IPS-NIHi7 (cell line): ENCODE data around the gene ADM5.

Experiments
- DNase-seq: peaks from one replicate; pipeline ENCODE4 v3.0.0; 2012; ENCODE audit warnings: mixed read lengths; ENCODE audit errors: extremely low spot score

The ADM5 gene

GRCh38 chr19:49680421-49681351 lies 8.7 kb upstream of the ADM5 start:
- peak; percentile 95 for DNase-seq

GRCh38 chr19:49681830-49682229 lies 7.6 kb upstream of the ADM5 start:
- DNase-seq, result no peak

GRCh38 chr19:49682274-49682673 lies 7.1 kb upstream of the ADM5 start:
- DNase-seq, result no peak

- DNase-seq, result no peak
Observed at GRCh38 chr19:49683814-49684250, 5.6 kb upstream of the ADM5 start.

GRCh38 chr19:49684251-49684982 lies 5.0 kb upstream of the ADM5 start:
- DNase-seq, result no peak

- no peak for DNase-seq
Observed at GRCh38 chr19:49684983-49685553, 4.3 kb upstream of the ADM5 start.

- DNase-seq, result no peak
Observed at GRCh38 chr19:49685845-49686332, 3.5 kb upstream of the ADM5 start.

- DNase-seq, result no peak
Observed at GRCh38 chr19:49686503-49687088, 2.8 kb upstream of the ADM5 start.

GRCh38 chr19:49687150-49687549 lies 2.2 kb upstream of the ADM5 start:
- no peak for DNase-seq

GRCh38 chr19:49687566-49688316 lies 1.7 kb upstream of the ADM5 start:
- no peak for DNase-seq

GRCh38 chr19:49688531-49689132 lies 762 bp upstream of the ADM5 start:
- no peak for DNase-seq

- no peak for DNase-seq
Observed at GRCh38 chr19:49690079-49690655, 773 bp downstream of the ADM5 start.

- peak; percentile 92 for DNase-seq
Observed at GRCh38 chr19:49690656-49691242, 1.4 kb downstream of the ADM5 start, which contains the start of gene CPT1C. TSS of gene CPT1C (plus strand) at chr19:49691116. CDS start at chr19:49692253, 1,137 bp downstream.

GRCh38 chr19:49691243-49692146 lies 2.1 kb downstream of the ADM5 start:
- DNase-seq, result peak; percentile 83

- no peak for DNase-seq
Observed at GRCh38 chr19:49692147-49692506, 2.7 kb downstream of the ADM5 start.

- DNase-seq, result no peak
Observed at GRCh38 chr19:49696115-49696514, 6.7 kb downstream of the ADM5 start.

- DNase-seq, result no peak
Observed at GRCh38 chr19:49696865-49697264, 7.5 kb downstream of the ADM5 start.

GRCh38 chr19:49699364-49699763 lies 10.0 kb downstream of the ADM5 start:
- DNase-seq, result no peak

- DNase-seq, result no peak
Observed at GRCh38 chr19:49700563-49700962, 11.2 kb downstream of the ADM5 start.
